HCT116 (cell line): ENCODE data around the gene RPL31.

Experiments
- CTCF ChIP-seq, 3 experiments: fragments of 200-600 bp in 1 of 3; sonication (generic) in 1 of 3; IDR thresholded peaks in 2 of 3; conservative IDR thresholded peaks in 1 of 3; 2 replicates each; pipeline ENCODE4 v1.5.1; 2012 to 2017; ENCODE audit warnings: low read depth in 2 of 3, low read length in 2 of 3, antibody characterized with exemption in 1 of 3, borderline replicate concordance in 1 of 3, control low read depth in 1 of 3, mild to moderate bottlenecking in 1 of 3, mixed read lengths in 1 of 3, mixed run types in 1 of 3, moderate library complexity in 1 of 3; ENCODE audit not compliant: insufficient read depth in 1 of 3
- MAX ChIP-seq: IDR thresholded peaks from 2 replicates; pipeline ENCODE4 v1.6.1; 2012
- POLR2A ChIP-seq: IDR thresholded peaks from 2 replicates; pipeline ENCODE4 v1.7.0; 2011; ENCODE audit warnings: borderline replicate concordance; ENCODE audit not compliant: insufficient read depth, insufficient read length; ENCODE audit errors: extremely low read depth
- POLR2AphosphoS5 ChIP-seq: IDR thresholded peaks from 2 replicates; pipeline ENCODE4 v1.6.1; 2011; ENCODE audit warnings: mild to moderate bottlenecking, low read depth, low read length, moderate library complexity
- RAD21 ChIP-seq: IDR thresholded peaks from 2 replicates; pipeline ENCODE4 v1.6.1; 2012; ENCODE audit warnings: low read depth, mild to moderate bottlenecking
- SIN3A ChIP-seq: IDR thresholded peaks from 2 replicates; pipeline ENCODE4 v1.6.1; 2012; ENCODE audit warnings: low read depth
- YY1 ChIP-seq: IDR thresholded peaks from 2 replicates; pipeline ENCODE4 v1.6.1; 2011; ENCODE audit warnings: low read length, low read depth, moderate library complexity, mild to moderate bottlenecking; ENCODE audit not compliant: insufficient replicate concordance; ENCODE audit errors: extremely low read depth
- ZBTB33 ChIP-seq: IDR thresholded peaks from 2 replicates; pipeline ENCODE4 v1.6.1; 2011; ENCODE audit warnings: mild to moderate bottlenecking, low read length, moderate library complexity; ENCODE audit not compliant: insufficient replicate concordance; ENCODE audit errors: extremely low read depth

GRCh38 chr2:100992262-100992661, 9.8 kb upstream of the RPL31 start:
- TF ChIP-seq POLR2AphosphoS5 (no peak), CTCF (IDR thresholded peaks at IDR 0.05 in 2 of 3, conservative IDR thresholded peaks at IDR 0.05 in 1 of 3; ENCODE audit: borderline replicate concordance in 1 of 3, insufficient read depth in 1 of 3, low read depth in 2 of 3, low read length in 2 of 3) (no peak), SIN3A (no peak), MAX (no peak), RAD21 (no peak), YY1 (no peak), POLR2A (no peak), ZBTB33 (no peak)
